Daoy (cell line): Measurements from ENCODE around the gene POLDIP3. TPM values are rescaled to one million over a fixed set of nuclear protein-coding genes. Genes with fewer than 3 reads are reported as not detected.
"Not testable (repeated sequence)": the region's sequence is repeated elsewhere in the genome, so short reads cannot be mapped to it uniquely, and the experiment has no call there.

Source experiments
- DNase-seq: peaks from one replicate; pipeline ENCODE4 v3.0.0-alpha.2; 2015; ENCODE audit warnings: low read depth
- total RNA-seq: library from RNA; depleted of rRNA; stranded (reverse); fragments of >200 nt; shearing (Covaris generic); gene quantifications from 2 replicates; pipeline ENCODE4 v1.2.3, GENCODE V29; 2014

POLDIP3 gene
- total RNA-seq, 1 experiment from 2014 or later = 39.9 TPM

GRCh38 chr22:42586381-42586780 is 28.3 kb downstream of the POLDIP3 start:
- no peak for DNase-seq

DNA sequence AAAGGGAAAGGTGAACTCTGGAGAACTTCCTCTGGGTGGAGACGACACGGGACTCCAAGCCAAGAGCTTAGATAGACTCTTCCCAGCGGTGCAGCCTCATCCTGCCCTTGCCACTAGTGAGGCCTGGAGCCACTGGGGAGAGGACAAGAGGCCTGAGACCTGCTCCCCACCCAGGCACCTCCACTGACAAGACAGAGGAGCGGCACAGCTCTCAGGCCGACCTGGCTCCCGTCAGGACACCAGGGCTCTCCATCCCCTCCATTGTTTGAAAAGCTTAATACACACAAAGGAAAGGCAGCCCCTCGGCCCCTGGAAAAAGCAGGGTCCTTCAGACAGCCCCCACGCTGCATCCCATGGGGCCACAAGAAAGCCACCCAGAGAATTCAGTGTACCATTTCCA is 29.6 kb downstream of the POLDIP3 start:
- no peak for DNase-seq

GRCh38 chr22:42584364-42584940 is 30.2 kb downstream of the POLDIP3 start:
- DNase-seq = no peak

GRCh38 chr22:42582987-42583386 is 31.7 kb downstream of the POLDIP3 start:
- no peak for DNase-seq

- peak; percentile 82 for DNase-seq
These were observed 32.6 kb downstream of the POLDIP3 start for GRCh38 chr22:42581762-42582716.

- not testable (repeated sequence) for DNase-seq
These were observed 33.4 kb downstream of the POLDIP3 start for GRCh38 chr22:42581194-42581761.

DNA sequence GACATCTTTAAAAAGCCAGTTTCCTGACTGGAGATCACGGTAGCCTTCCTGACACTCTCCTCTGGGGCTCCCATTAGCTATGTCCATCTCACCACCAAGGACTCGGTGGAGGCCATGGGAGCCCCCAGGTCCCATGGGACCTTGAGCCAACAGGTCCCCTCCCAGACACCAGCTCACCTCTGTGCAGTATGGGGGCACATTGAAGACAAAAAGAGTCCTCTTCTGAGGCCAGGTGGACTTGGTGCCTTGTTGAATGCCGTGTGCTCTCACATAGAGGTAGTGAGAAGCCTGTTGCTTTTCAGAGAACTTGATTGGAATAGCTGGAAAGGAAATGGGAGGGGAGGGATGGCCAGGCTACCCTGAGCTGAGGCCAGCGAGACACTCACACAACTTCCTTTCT is 34.6 kb downstream of the POLDIP3 start:
- DNase-seq = not testable (repeated sequence)

GRCh38 chr22:42577623-42578240 is 37.0 kb downstream of the POLDIP3 start:
- no peak for DNase-seq

DNA sequence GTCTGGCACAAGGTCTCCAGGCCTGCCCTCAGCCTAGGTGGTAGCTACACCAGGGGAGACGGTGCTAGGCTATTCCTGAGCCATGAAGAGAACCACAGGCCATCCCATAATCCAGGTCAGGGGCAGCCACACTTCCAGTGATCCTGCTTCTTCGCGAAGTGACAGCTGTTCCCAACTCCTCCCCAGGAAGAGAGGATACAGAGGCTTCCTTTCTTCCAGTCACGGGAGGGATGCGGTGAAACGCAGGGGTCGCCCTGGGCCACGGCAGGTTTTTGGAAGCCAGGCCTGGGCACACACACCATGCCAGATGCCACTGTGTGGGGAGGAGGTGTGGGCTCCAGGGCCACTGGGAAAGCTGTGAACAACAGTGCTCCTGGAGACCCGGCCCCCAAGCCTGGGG is 37.5 kb downstream of the POLDIP3 start:
- not testable (repeated sequence) for DNase-seq

GRCh38 chr22:42575996-42576574 is 38.6 kb downstream of the POLDIP3 start:
- DNase-seq = not testable (repeated sequence)

GRCh38 chr22:42574468-42574867 is 40.2 kb downstream of the POLDIP3 start:
- not testable (repeated sequence) for DNase-seq

DNA sequence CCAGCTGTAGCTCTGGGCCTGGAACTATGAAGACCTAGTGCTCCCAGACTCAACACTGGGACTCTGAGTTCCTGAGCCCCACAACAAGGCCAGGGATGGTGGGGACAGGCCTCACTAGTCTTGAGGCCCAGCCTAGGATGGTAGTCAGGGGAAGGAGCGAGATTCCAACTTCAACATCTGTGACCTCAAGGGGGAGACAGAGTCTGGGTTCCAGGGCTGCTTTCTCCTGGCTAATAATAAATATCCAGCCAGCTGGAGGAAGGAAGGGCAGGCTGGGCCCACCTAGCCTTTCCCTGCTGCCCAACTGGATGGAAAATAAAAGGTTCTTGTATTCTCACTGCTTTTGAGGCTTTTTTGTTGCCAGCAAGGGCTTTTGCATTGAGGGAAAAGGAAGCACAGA is 40.6 kb downstream of the POLDIP3 start:
- DNase-seq = not testable (repeated sequence)

DNA sequence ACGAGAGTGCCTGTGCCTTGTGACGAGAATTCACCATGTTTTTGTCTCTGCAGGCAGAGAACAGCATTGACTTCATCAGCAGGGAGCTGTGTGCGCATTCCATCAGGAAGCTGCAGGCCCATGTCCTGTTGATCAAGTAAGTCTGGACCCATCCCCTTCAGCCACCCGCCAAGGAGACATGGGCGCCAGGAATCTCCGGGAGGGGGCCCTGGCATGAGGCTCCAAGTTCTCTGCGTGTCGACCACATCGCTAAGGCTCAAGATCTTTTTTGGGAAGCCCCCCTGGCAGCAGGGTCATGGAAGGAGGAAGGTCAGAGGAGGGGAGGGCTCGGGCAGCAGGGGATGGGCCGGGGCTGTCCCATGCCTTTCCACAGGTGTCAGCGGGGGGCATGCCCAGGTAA is 43.6 kb downstream of the POLDIP3 start:
- not testable (repeated sequence) for DNase-seq

DNA sequence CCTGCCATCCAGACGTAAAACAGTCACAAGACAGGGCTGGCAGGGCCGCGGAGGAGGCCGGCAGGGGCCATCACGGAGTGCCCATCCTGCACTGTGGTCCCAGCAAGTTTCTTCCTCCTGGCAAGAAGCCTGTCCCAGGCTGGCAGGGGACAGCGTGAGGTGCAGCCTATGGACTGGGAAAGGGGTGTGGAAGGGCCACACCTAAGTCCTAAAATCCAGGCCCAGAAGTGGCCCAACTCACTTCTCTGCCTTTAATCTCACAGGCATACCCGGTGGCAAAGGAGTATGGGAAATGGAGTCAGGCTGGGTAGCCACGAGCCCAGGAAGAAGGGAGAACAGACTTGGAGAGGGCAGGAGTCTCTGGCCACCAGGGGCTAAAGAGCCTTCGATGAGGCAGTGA is 44.1 kb downstream of the POLDIP3 start:
- DNase-seq = not testable (repeated sequence)

DNA sequence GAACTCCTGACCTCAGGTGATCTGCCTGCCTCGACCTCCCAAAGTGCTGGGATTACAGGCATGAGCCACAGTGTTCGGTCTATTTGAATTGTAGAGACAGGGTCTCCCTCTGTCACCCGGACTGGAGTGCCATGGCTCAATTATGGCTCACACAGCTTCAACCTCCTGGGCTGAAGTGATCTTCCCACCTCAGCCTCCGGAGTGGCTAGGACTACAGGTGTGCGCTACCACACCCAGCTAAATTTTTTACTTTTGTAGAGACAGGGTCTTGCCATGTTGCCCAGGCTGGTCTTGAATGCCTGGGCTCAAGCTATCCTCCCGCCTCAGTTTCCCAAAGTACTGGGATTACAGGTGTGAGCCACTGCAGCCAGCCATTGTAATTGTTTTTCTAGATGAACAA is 46.7 kb downstream of the POLDIP3 start:
- not testable (repeated sequence) for DNase-seq

GRCh38 chr22:42565956-42566355 is 48.7 kb downstream of the POLDIP3 start:
- no peak for DNase-seq

DNA sequence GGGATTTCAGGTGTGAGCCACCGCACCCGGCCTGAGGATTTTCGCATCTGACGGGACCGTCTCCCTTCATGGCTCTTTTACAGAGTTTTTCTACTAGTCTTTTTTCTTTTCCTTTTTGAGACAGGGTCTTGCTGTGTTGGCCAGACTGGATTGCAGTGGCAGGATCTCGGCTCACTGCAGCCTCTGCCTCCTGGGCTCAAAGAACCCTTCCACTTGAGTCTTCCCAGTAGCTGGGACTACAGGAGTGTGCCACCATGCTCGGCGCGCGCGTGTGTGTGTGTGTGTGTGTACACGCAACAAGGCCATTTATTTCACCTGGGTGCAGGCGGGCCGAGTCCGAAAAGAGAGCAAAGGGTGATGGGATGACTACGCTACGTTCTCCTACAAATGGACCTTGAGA is 50.0 kb downstream of the POLDIP3 start:
- DNase-seq = no peak

DNA sequence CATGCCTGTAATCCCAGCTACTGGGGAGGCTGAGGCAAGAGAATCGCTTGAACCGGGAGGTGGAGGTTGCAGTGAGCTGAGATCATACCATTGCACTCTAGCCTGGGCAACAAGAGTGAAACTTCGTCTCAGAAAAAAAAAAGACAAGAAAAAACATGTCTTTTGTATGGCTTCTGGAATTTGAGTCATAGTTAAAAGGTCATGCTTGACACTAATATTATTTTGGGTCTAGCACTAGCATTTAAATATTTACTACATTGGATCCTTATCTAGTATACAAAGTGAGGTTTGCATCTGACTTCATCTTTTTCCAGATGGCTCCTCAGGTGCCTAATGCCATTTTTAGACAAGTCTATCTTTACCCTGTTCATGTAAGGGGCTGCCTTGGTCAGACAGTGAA is 50.7 kb downstream of the POLDIP3 start:
- not testable (repeated sequence) for DNase-seq

DNA sequence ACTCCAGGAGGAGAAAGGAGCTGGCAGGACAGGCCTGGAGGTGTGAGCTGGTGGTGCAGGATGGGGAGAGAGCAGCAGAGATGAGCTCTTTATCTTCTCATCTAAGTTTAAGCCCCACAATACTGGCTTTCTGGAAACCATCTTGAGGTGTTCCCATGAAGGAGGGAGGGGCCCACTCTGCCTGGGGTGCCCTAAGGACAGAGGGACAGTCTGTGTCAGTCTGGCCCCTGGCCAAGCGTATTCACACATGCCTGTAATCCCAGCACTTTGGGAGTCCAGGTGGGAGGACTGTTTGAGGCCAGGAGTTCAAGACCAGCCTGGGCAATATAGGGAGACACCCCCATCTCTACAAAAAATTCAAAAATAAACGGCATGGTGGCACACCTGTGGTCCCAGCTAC is 52.0 kb downstream of the POLDIP3 start:
- DNase-seq = no peak

GRCh38 chr22:42562279-42562678 is 52.4 kb downstream of the POLDIP3 start:
- no peak for DNase-seq

DNA sequence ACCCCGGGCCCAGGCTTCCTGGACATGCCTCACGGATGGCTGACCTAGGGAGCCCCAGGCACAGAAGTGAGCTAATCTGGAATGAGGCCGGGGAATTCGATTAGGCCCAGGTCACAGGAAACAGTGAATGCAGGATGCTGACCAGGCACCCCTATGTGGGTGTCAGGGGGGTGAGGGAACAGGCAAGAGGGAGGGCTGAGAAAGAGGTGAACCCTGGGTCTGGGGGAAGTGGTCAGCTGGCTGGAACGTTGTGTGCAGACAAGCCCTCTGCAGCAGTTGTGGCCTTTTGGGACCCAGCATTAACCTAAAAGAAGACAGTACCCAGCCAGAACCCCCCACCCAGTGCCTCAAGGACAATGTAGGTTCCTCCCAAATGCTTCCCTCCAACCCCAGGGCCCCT is 52.8 kb downstream of the POLDIP3 start:
- DNase-seq = no peak

DNA sequence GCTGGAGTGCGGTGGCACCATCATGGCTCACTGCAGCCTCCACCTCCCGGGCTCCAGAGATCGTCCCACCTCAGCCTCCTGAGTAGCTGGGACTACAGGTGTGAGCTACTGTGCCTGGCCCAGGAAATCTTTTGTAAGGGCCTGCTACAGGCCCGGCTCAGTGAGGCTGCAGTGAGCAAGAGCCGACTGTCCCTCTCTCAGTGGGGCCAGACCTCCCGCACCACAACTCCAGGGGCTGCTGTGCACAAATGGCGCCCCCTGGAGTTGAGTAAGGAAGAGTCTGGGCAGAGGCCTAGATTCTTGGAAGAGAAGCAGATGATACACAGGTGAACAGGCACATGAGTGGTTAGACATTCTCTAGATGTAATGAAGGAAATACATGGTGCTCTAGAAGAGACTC is 53.9 kb downstream of the POLDIP3 start:
- peak; percentile 34 for DNase-seq
